WTC11 (cell line): ENCODE results near the gene CAV3. TPM values are rescaled to one million over a fixed set of nuclear protein-coding genes. Genes with fewer than 3 reads are reported as not detected.

Experiments used
- ATAC-seq: fragments of 200-7000 bp; cut with Tn5 transposase; 2 replicates; pipeline ENCODE4 v1.10.0; 2021; ENCODE audit warnings: mild to moderate bottlenecking, moderate library complexity
- CTCF ChIA-PET: fragments of 300-600 bp; sonication (Branson Sonifier 250); formaldehyde crosslinking; loops from one replicate; lab custom pipeline; 2021; ENCODE audit warnings: antibody characterized with exemption; lab: Charles Lee
- POLR2A ChIA-PET: fragments of 350-600 bp; sonication (Branson Sonifier 250); formaldehyde crosslinking; loops from one replicate; lab custom pipeline; 2021; ENCODE audit warnings: antibody characterized with exemption; lab: Charles Lee
- DNase-seq: peaks from one replicate; pipeline ENCODE4 v3.0.0; 2021; ENCODE audit warnings: low spot score
- H3K27ac Mint-ChIP-seq: 2 replicates; pipeline ENCODE4 v1.8.0; 2021; ENCODE audit warnings: mixed read lengths
- H3K27me3 Mint-ChIP-seq: 2 replicates; pipeline ENCODE4 v1.8.0; 2021; ENCODE audit warnings: low read depth, mild to moderate bottlenecking, moderate library complexity, mixed read lengths
- H3K36me3 Mint-ChIP-seq: 2 replicates; pipeline ENCODE4 v1.8.0; 2021; ENCODE audit warnings: mixed read lengths
- H3K4me1 Mint-ChIP-seq: 2 replicates; pipeline ENCODE4 v1.8.0; 2022; ENCODE audit warnings: mixed read lengths
- H3K4me3 Mint-ChIP-seq: 2 replicates; pipeline ENCODE4 v1.8.0; 2021; ENCODE audit warnings: mild to moderate bottlenecking, moderate library complexity, mixed read lengths
- H3K9me3 Mint-ChIP-seq: 2 replicates; pipeline ENCODE4 v1.8.0; 2021; ENCODE audit warnings: mixed read lengths
- AR ChIP-seq: fragments of 250-450 bp; sonication (Bioruptor Pico); IDR thresholded peaks from 2 replicates; pipeline ENCODE4 v1.9.0; 2021; ENCODE audit warnings: mild to moderate bottlenecking
- ARID4B ChIP-seq: sonication (generic); formaldehyde crosslinking; IDR thresholded peaks from 2 replicates; pipeline ENCODE4 v1.8.0; 2023; ENCODE audit warnings: missing genetic modification reagents, mild to moderate bottlenecking, borderline replicate concordance
- CTCF ChIP-seq: fragments of 200-600 bp; IDR thresholded peaks from 2 replicates; pipeline ENCODE4 v1.8.0; 2022; ENCODE audit warnings: antibody characterized with exemption
- HMGA2 ChIP-seq: fragments of 250-450 bp; sonication (Bioruptor Pico); IDR thresholded peaks from 2 replicates; pipeline ENCODE4 v1.4.0; 2021; ENCODE audit warnings: mild to moderate bottlenecking, moderate library complexity
- HMGXB4 ChIP-seq: sonication (generic); formaldehyde crosslinking; IDR thresholded peaks from 2 replicates; pipeline ENCODE4 v1.8.1; 2023; ENCODE audit warnings: mild to moderate bottlenecking, moderate library complexity, missing genetic modification reagents
- MLX ChIP-seq: sonication (generic); formaldehyde crosslinking; IDR thresholded peaks from 2 replicates; pipeline ENCODE4 v1.8.1; 2023; ENCODE audit warnings: mild to moderate bottlenecking, missing genetic modification reagents, moderate library complexity
- NFE2L1 ChIP-seq: sonication (generic); formaldehyde crosslinking; IDR thresholded peaks from 2 replicates; pipeline ENCODE4 v1.8.1; 2023; ENCODE audit warnings: missing genetic modification reagents
- NR2C2 ChIP-seq: sonication (generic); formaldehyde crosslinking; IDR thresholded peaks from 2 replicates; pipeline ENCODE4 v1.8.0; 2022; ENCODE audit warnings: mild to moderate bottlenecking, missing genetic modification reagents
- PRRX2 ChIP-seq: fragments of 250-450 bp; sonication (Bioruptor Pico); IDR thresholded peaks from 2 replicates; pipeline ENCODE4 v1.8.0; 2021; ENCODE audit warnings: mild to moderate bottlenecking
- TEAD1 ChIP-seq: sonication (generic); formaldehyde crosslinking; IDR thresholded peaks from 2 replicates; pipeline ENCODE4 v1.8.0; 2022; ENCODE audit warnings: mild to moderate bottlenecking, missing genetic modification reagents
- ZNF263 ChIP-seq: sonication (generic); formaldehyde crosslinking; IDR thresholded peaks from 2 replicates; pipeline ENCODE4 v1.8.1; 2022; ENCODE audit warnings: low read depth, mild to moderate bottlenecking, moderate library complexity, missing genetic modification reagents
- ZNF423 ChIP-seq: fragments of 250-450 bp; sonication (Bioruptor Pico); IDR thresholded peaks from 2 replicates; pipeline ENCODE4 v2.1.2; 2022; ENCODE audit warnings: mild to moderate bottlenecking, moderate library complexity
- ZNF671 ChIP-seq: fragments of 250-450 bp; sonication (Bioruptor Pico); IDR thresholded peaks from 2 replicates; pipeline ENCODE4 v1.8.0; 2021; ENCODE audit warnings: mild to moderate bottlenecking
- total RNA-seq: library from RNA; stranded (reverse); gene quantifications from 3 replicates; pipeline ENCODE4 v1.2.3, GENCODE V29; 2021

CAV3 gene
- total RNA-seq, 1 experiment from 2014 or later = not detected

- Mint-ChIP-seq H3K4me1 (peaks cover 8% of the 10 kb centered on the region), H3K36me3 (no peaks in the 10 kb centered on the region), H3K4me3 (no peak overlapping the region), H3K27ac (no peak overlapping the region), H3K9me3 (no peaks in the 10 kb centered on the region), H3K27me3 (peaks cover 30% of the 10 kb centered on the region)
- no peak for DNase-seq
- TF ChIP-seq AR (CRISPR knock-in tag) (no peak), TEAD1 (CRISPR knock-in tag) (no peak), ZNF263 (CRISPR knock-in tag) (no peak), NFE2L1 (CRISPR knock-in tag) (no peak), HMGA2 (no peak), ZNF671 (CRISPR knock-in tag) (no peak), ZNF423 (no peak), PRRX2 (CRISPR knock-in tag) (no peak), NR2C2 (CRISPR knock-in tag) (no peak), HMGXB4 (CRISPR knock-in tag) (no peak), CTCF (no peak), ARID4B (CRISPR knock-in tag) (no peak)
- ATAC-seq = no peak
- POLR2A ChIA-PET = no interaction called here
- CTCF ChIA-PET = interaction anchor here (0.8 to 1.9 kb wide), 2 partner anchors 34 to 71 kb away, joined by 3 to 7 read pairs; partner anchors contain the start of gene OXTR
These were observed 1.3 kb downstream of the CAV3 start for GRCh38 chr3:8734908-8735307.

- ATAC-seq (no peak), DNase-seq (no peak)
- no peak for TF ChIP-seq MLX (CRISPR knock-in tag)
- peaks cover 15% of the 10 kb centered on the region for H3K4me1 Mint-ChIP-seq
- CTCF ChIA-PET = interaction anchor here (1.0 kb wide), 1 partner anchor 33 kb away, joined by 4 read pairs; the partner anchor contains the start of gene OXTR
- no peaks in the 10 kb centered on the region for H3K36me3 Mint-ChIP-seq
- POLR2A ChIA-PET = no interaction called here
- H3K27ac Mint-ChIP-seq = no peak overlapping the region
- H3K9me3 Mint-ChIP-seq = no peaks in the 10 kb centered on the region
- peaks cover 17% of the 10 kb centered on the region for H3K27me3 Mint-ChIP-seq
- no peak overlapping the region for H3K4me3 Mint-ChIP-seq
These were observed 2.8 kb downstream of the CAV3 start for GRCh38 chr3:8736436-8736835.
